ENCODE data around the gene FILIP1.

The FILIP1 gene

DNA sequence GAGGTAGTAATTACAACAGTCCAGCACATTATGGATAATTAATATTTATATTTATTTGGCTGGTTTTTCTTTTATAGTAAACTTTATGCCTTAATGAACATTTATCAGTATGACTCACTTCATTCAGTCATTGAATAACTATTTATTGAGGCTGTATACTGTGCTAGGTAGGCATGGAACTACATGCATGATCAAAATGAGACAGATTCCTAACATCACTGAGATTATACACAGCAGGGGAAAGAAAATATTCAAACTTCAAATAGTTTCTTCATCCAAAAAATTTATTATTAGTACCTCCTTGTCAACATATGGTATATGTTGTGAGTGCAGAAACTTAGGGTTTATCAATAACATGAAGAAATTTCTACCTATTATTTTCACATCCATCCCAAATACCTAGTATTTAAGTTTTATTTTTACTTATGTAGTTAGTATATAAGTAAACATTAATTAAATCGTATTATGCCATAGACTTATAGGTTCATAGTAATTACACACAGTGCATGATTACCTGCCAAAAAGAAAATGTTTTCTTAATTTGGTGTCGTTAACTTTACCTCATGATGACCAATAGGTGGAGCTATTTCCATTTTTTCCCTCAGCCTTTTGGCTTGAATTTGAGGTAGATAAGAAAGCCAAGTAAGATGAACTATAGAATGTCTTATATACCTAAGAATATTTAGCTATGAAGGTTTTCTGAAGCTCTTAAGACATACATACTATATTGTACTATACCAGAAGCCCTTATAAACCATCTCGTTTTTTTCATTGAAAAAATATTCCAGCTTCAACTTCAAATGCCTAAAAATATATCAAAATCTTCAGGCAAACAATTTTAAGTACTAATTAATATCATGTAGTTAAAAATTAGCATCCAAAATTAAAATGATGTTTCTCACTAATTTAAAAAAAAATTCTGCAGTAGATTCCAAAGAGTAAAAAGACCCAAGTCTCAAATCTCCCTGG, 196.5 kb downstream of the FILIP1 start:
- no peak for DNase-seq (ENCODE audit: low spot score)

DNA sequence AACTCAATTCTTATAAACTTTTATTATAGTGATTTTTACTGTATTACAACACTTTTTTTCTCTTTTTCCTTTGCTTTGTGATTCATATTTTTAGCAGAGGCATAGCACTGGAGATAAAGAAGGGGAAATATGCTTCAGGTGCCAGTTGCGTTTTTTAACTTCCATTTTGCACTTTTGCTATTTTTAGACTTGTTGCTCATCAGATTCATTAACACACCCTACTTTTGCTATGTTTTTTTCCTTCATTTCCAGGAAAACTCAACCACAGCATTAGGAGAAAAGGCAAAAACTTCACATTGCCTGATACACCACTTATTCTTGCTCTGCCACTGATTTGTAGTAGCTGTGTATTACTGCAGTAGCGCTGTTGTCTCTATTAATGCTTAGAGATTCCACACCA, 201.0 kb downstream of the FILIP1 start:
- no peak for DNase-seq (ENCODE audit: low spot score)

DNA sequence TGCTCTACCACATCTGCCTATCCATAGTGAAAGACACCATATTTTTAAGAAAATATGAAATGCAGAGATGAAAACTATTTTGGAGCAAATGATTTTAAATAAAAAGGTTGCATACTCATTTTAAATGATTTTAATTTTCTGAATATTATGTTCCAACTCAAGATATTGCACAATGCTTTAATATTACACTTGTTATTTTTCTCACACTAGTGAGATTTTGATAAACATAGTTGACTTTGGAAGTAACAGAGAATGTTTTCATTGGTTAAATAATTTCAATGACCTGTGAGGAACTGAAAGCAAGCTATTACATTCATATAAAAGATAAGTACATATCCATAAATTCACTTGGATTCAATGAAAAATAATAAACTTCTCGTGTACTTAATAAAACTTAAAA, 201.9 kb downstream of the FILIP1 start:
- no peak for DNase-seq (ENCODE audit: low spot score)

DNA sequence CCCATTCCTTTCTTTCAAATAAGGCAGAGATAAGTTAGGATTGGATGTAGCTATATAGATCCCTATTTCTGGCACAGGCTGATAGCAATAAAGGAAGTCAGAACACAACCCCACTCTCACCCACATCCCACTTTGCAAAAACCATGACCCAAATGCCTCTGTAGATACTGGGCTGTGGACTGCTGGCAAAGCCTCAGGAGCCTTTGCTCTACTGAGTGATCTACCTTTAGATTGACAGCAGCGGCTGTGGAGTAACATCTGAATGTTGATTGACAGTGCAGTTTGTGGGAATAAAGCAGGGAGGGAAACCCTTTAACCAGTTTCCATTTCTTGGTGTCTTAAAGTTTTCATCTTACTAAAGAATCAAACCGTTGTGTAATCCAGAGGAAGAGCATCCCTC, 202.3 kb downstream of the FILIP1 start:
- DNase-seq (ENCODE audit: low spot score): no peak

DNA sequence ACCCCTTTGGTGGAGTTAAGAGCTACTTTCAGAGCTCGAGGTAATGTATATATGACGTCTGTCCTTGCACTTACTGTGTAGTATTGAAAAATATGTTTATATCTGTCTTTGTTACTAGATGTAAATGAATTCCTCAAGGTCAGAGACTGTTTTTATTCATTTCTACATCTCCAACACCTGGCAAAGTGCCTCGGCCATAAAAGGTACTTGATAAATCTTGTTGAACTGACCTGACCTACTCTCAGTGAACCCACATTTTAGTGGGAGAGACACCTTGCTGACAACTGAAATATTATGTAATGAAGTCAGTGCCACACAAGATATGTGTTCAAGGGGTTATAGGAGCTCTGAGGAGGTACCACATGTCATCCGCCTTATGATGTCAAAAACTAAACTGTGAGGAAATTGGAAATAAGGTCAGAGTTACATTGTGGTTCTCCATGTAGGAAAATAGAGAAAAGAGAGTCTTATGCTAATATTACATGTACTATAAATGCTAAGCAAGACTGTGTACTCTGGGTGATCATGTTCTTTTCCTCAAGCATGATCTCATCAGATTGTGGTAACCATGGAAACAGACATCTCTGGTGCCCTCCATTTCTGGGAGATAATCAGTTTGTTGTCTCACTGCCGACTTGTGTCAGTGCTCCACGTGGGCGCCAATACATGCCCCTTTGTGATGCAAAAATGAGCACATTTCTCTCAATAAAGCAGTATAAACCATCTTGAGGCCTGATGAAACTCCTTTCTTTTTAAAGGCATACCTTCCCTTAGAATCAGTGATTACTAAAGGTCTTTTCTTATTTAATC, 203.3 kb downstream of the FILIP1 start:
- no peak for DNase-seq (ENCODE audit: low spot score)

DNA sequence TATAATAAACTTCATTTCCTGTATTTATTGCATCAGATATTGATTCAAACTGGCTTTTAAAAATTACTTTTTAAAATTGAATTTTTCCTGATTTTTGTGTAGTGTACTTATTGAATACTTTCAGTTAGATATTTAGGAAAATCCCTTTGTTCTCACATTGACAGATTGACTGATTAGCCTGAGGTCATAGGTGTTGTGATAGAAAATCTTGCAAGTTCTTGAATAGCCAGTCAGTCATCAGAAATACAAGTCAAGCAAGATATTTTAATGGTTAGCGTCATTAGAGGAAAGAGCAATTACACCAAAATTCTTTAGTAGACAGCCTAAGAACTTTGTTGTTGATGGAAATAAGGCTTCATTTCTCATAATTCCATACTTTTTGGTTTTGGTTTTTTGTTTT, 205.6 kb downstream of the FILIP1 start:
- DNase-seq (ENCODE audit: low spot score): no peak

DNA sequence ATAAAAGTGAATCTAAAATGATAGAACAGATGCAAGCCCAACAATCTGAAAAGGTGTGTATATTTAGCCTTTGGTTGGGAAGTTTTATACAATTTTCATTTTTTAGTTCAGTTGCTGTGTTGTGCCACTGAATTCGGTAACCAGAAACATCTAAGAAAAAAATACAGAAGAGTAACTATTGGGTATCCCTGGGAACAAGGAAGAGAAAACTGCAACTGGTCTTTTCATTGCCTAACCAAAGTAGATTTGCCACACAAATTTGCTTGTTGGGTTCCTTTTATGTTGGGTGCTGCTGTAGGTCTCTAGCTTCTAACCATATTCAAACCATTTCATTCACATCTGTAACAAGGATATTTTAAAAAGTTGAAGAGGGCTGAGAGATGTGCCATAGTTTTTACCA, 206.2 kb downstream of the FILIP1 start:
- no peak for DNase-seq (ENCODE audit: low spot score)

DNA sequence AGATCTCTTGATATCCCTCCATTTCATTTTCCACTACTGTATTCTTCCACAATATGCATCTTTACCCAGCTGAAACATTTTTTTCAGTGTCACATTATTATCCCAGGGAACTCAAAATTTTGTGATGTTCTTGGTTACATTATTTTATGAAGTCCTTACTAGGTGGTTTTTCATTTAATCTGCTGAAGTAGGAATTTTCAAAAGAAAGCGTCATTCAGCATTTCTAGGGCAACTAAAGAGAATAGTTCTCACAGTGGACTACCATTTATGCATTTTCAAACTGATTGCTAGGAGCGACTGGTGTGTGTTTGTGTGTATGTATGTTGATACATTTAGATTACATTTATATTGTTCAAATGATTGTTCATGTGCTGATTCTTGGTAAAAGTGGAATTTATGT, 206.6 kb downstream of the FILIP1 start:
- no peak for DNase-seq (ENCODE audit: low spot score)

DNA sequence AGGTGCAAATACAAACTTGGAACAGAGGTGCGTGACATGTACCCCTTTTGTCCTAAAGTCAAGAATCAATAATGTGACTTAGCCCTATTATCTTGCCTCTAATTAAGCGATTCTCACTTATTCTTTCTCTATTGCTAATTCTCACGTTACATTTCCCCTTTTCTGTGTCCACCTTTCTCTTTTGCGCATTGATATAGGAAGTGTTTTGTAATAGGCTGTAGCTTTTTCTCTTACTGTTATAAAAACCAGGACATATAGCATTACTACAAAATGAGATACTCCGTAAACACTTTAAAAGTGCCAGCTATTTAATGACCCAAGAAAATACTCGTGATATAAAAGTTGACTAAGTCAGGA, 208.3 kb downstream of the FILIP1 start:
- DNase-seq (ENCODE audit: low spot score): no peak

DNA sequence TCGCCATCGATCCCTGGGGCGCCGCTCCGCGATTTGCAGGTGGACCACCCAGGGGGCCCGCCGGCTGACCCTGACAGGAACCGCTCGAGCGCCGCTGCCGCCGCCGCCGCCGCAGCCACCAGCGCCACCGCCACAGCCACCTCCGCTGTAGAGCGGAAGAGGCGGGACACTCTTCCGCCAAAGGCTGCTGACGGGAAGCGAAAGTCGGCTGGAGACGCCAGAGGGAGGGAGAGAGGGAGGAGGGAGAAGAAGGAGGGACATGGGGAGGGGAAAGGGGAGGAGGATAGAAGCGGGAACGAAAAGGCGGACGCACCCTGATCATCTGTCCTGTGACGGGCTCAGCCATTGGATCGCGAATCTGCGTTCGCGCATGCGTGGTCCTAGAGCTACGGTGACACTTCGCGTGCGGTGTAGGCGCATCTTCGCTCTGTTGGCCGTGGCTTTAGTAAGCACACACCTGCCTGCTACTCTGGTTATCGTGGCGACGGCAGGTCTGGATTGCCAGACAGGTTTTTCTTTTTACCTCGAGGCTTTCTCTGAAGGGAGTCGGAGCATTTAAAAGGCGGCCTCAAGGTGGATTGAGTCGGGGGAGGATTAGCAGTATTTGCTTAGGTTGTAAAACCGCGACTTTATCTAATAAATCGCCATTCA, 208.8 kb downstream of the FILIP1 start, which contains the start of gene TMEM30A:
Gene TMEM30A, minus strand, starts transcription at position 161 of the 651 bp plus-strand sequence. Its CDS starts 154 bp downstream, at position 7.
- peak; percentile 97 for DNase-seq (ENCODE audit: low spot score)

DNA sequence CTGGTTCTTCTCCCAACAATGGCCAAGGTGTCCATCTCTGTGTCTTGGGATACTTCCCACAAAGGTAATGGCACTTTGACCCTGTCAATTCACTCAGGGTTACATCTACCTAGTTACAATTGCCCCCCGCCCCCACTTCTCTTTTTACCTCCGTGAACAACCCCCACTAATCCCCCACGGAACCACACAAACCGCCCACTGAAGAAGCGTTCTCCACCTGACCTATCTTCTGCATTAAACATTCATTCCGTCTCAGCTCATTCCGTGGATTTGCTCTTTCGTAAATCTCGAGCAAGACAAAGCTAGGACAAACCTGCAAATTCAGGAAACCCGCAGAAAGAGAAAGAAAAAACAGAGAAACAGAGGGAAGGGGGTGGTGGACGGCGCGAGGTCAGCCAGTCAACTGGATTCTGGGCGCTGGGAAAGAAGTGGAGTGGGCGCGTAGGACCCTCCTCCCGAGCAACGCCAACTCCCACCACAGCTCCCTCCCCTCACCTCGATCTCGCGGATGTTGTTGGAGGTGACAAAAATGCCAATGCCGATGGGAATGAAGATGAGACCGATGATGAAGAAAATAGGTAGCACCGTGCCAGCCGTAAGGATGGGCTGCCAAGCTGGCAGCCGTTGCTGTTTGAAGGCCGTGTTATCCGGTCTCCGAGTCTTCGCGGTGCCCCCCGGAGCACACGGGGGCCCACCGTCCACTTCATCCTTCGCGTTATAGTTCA, 209.5 kb downstream of the FILIP1 start:
- DNase-seq (ENCODE audit: low spot score): peak; percentile 21

DNA sequence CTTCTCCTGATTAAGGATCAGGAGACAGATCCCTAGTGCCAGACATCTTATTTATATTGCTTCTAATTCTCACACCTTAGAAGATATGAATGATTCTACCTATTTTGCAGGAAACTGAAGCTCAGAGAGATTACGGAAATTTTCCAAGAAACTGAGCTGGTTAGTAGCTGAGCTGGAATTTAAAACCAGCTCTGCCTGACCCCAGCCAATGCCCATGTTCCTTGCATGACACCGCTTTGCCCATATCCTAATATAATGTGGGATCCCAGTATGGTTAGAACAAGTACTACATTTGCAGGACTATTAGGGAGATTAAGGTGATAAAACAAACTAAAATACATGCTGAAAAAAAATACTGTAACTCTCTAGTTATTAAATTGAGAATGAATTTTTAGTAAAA, 210.9 kb downstream of the FILIP1 start:
- no peak for DNase-seq (ENCODE audit: low spot score)

DNA sequence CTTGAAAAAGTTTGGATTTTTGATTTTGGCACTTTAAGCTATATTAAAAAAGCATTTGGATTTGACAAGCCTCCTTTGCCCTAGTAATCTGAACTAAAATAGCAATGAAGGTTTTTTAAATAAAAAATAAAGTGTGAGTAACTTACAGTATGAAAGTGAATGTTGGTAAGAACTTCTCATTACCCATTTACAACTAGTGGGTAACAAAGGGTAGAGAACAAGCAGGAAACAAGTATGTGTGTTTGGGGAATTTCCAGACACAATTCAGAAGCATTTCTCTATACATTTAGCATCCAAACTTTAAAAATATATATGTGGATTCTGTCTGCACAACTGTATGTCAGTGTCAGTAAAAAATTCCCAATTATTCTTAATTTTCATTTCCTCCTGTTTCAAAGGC, 211.9 kb downstream of the FILIP1 start:
- DNase-seq (ENCODE audit: low spot score): no peak

DNA sequence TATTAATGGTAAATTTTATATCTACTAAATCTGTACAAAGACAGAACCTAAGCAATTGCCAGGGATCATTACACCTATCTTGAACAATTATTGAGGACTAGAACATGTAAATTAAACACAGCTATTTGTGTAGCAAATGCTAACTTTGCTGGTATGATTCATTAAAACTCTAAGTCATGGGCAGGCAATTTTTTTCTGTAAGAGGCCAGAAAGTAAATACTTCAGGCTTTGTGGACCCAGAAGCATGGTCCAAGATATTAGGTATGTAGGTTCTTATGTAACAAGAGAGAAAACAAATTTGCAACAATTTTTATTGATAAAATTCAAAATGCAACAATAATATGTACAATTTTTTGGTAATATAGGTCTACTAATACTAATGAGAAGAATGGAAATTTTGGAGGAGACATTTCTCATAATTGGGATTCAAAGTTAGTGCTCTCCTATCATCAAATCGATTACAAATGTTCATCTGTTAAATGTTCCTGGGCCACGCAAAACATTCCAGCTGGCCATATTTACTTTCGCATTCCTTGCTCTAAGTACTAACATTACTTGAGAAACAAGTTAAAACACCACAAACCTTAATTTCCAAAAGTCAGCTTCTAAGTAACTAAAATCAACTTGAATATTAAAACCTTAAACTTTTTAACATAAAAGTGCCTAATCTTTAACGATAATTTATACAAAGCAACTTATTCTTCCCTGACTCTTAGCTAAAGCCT, 213.3 kb downstream of the FILIP1 start:
- DNase-seq (ENCODE audit: low spot score): no peak

DNA sequence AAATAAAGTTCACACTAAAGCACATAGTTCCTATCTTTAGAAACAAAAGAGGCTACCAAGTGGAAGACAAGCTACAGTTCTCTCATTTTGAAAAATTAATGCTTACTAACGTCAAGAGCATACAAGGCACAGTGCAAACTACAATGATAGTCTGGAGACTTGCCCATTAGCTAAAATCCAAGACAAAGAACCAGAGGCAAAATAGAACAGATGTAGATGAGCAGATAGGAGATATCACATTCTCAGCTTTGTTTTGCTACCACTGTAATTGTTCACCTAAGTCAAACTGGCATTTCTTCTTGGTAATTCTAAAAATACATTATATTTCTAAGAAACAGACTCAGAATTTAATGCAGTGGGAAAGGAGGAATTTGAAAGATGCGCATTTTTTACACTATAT, 214.2 kb downstream of the FILIP1 start:
- no peak for DNase-seq (ENCODE audit: low spot score)

DNA sequence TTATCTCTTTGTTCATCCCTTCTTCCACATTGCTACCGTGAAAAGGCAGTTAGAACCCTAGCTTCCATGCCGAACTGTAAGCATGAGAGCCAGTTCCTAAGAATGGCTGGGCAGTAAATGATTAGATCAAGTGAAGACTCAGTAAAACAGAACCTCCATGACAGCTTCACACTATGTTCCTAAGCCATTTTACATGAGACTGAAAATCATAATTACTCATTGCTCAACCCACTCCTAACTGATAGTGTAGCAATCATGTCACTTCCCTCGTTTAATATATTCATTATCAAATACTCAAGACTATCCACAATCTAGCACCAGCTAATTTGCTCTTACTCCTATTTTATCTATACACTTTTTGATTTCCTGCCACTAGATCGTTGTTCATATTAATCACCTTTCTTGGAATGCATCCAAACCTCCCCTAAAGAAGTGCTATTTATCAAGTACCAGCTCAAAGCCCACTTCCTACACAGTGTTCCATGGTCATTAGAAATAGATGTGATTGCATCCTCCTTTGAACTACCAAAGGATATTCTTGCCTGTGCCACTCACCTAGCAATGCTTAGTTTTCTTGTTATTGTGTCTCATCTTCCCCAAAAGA, 215.0 kb downstream of the FILIP1 start:
- DNase-seq (ENCODE audit: low spot score): no peak

DNA sequence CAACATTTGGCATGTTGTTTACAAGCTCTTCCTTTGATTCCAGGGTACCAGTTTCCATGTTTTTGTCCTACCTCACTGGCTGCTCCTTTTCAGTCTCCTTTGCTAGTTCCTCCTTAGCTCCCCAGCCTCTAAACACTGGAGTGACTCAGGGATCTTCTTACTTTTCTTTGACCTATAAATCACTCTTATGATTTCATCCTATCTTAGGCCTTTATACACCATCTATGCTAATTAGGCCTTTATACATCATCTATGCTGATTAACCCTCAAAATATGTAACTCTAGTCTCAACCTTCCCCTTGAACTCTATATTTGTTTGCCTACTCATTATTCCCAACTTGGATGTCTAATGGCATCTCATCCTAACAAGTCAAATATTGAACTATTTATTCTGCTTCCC, 218.5 kb downstream of the FILIP1 start:
- peak; percentile 23 for DNase-seq (ENCODE audit: low spot score)

DNA sequence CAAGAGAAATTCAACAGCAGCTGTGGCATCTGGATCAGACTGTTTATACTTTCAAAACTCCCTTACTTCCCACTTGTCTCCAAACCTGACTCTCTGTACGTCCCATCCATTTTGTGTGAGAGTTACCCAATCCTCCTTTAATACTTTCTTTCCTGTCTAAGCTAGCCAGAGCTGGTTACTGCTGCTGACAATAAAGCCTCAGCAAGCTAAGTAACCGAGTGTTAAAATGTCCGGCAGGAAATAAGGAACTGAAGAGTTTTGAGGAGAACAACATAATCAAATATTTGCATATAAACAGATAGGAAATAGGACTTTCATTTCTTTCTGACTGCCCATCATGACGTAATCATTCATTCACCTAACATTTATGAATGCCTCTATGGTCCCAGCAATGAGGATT, 220.6 kb downstream of the FILIP1 start:
- no peak for DNase-seq (ENCODE audit: low spot score)

DNA sequence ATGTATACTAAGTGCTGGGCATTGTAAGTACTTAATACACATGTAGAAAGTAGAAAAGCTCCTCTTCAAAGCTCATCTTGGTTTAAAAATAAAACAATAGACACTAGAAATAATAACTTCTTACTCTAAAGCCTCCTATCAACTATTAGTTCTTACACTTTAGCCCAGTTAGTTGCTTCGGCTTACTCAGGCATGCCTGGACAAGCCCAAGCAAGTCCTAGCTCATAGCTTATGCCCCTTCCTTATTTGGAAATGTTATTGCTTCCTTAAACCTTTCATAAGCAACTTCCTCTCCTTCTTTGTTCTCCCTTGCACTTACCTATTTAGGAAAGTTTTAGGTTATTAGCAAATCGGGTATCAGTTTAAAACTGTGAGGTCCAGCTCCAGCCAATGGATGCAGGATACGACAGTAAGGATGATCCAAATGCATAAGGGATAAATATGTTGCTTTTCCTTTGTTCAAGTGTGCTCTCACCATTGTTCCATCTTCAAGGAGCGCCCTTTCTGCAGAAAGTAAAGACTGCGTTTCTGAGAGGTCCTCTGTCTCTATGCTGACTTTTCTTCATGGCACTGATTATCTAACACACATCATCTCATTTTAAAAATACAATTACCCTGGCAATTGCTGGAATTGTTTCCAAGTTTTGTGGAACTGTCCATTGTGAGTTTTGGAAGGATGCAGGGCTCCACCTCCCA, 221.3 kb downstream of the FILIP1 start:
- no peak for DNase-seq (ENCODE audit: low spot score)

DNA sequence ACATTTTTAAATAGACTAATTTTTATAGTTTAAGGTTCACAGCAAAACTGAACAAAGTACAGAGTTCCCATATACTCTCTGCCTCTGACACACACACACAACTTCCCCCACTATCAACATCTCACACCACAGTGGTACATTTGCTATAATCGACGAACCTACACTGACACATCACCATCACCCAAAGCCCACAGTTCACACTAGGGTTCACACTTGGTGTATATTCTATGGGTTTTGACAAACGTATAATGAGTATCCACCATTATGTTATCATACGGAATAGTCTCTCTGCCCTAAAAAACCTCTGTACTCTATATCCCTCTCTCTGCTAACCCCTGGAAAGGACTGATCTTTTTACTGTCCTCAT, 224.6 kb downstream of the FILIP1 start:
- no peak for DNase-seq (ENCODE audit: low spot score)
